ENCODE measurements around the gene C1QTNF8.
A peak's percentile ranks its signal among the peaks of the same experiment; 100 is the strongest.
"Not testable (repeated sequence)": the region's sequence is repeated elsewhere in the genome, so short reads cannot be mapped to it uniquely, and the experiment has no call there.

Gene C1QTNF8

DNA sequence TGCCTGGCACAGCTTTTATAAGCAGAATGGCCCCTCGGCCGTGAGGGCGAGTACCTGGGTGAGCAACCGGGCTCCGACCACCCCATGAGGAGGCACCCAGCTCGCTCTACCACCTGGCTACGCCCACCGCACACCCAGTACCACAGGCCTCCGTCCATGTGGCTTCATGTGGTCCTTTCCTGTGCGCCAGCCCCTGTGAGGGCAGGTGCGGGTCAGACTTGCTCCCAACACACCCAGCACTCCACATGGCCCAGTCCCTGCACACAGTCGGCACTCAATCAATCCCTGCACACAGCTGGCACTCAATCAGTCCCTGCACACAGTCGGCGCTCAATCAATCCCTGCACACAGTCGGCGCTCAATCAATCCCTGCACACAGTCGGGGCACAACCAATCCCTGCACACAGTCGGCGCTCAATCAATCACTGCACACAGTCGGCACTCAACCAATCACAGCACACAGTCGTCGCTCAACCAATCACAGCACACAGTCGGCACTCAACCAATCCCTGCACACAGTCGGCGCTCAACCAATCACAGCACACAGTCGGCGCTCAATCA lies 4.0 kb downstream of the C1QTNF8 start:
- no peak for DNase-seq

DNA sequence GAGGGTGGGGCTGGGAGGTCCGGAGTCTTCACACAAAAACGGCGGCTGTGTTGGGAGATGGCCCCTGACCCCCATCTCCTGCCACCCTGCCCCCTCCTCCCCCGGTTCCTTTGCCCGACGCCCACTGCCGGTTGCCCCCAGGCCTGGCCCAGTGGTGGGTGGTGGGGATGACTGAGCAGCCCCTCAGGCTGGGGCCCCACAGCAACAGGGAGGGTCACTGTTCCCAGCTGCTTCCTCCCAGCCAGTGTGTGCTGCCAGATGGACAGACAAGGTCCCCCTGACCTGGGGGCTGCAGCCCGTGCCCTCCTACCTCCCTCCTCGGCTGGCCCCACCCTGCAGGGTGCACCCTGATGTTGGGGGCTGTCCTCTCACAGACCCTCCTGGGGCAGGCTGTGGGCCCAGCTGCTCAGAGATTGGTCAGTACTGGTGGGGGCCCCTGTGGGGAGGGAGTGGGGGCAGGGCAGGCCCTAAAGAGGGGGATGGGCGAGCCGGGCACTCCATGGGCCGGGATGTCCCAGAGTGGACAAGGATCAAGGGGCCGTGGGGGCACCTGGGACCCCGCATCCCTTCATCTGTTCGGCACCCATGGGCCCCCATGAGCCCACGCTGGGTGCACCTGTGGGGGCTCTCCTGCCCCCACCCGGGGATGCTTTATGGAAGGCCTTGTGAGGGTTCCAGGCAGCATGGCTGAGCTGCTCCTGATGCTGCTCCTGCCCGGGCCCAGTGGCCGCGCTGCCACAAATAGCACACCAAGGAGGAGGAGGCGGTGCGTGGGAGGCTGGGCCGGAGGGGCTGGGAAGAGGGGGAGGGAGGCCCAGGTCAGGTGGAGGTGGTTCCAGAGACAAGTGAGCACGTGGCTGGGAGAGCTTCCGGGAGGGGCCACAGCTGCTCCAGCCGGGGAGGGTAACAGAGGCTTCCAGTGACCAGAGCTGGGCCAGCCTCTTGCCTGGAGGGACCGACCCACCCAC lies 5.1 kb downstream of the C1QTNF8 start:
- DNase-seq: peak in 1 of 2 experiments; percentile 32

DNA sequence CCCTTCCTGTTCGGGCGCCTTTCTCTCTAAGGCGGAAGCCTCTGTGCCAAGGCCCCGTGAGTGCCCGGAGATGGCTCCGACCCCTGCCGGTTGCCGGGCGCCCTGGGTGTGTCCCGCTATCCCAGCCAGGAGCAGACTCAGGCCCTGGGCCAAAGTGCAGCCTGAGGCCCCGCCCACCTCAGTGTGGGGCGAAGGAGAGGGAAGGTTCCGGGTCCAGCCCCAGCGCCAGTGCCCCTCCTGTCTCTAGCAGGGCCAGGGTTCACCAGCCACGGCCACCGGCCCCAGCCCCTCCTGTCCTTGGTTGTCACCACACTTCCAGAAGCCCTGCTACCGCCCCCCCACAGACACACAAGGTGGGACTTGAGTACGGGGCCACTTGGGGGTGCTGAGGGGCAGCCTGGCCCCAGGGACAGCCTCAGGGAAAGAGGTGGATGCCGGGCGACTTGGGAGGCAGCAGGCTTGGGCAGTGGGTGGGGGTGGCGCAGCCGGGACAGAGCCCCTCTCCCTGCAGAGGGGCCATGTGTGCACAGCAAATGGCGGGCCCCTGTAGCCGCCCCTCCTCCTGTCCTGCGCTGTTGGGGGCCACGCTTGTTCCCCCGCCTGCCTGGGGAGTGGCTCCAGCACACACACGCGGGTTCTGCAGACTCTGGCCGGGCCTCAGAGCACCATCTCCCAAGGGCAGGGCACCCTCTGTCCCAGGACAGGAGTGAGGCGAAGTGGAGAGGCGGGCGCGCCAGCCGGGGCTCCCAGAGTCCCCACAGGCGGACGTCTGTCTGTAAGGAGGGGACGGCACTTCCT lies 6.0 kb downstream of the C1QTNF8 start:
- DNase-seq: no peak

DNA sequence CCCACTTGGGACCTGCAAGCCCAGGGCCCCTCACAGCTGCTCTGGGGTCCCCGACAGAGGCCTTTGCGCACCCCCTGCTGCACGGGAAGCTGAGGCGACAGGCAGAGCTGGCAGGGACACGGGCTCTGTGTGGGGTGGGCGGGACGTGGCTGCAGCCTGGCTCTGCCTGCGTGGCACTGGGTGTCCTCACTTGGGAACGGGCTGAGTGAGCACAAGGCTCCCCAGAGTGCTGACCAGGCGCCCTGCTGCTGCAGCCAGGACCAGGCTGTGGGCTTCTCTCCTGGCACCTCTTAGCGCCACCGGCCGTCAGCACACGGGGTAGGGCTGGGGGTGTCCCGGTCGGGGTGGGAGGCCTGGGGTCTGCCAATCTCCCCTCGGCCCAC lies 6.6 kb downstream of the C1QTNF8 start:
- DNase-seq: no peak

DNA sequence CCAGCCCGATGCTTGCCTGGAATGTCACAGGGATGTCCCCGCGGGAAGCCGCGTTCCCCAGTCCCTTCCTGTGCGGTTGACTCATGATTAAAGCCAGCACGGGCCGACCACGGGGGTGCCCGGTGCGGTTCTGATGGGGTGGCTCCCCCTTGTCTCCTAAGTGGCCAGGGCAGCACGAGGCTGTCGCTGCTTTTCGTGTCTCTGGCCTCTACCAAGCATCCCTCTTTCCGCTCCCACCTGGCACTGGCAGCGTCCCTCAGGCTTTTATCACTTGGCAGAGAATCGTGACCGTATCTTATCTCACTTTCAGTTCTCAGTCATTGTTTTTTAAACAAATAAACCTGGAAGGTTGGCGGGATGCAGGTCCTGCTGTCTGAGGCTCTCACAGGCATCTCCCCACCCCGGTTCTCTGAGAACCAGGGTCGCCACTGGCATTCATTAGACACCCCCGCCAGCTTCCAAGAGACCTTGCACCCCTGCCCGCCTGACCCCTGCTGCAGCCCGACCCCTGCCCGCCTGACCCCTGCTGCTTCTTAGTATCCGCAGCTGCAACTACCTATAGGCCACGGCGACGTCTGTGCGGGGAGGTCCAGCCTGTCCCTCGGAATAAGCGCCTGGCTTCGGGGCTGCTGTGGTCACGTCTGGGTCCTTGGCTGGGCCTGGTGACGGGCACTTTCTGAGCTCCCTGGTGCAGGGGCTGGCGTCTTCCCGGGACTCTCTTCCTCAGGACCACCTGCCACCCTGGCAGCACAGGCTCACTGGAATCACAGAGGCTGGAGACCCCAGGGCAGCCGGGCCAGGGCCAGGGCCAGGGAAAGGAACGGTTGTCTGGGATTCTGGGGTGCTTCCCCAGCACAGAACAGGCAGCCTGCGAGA lies 7.5 kb downstream of the C1QTNF8 start:
- no peak for DNase-seq

DNA sequence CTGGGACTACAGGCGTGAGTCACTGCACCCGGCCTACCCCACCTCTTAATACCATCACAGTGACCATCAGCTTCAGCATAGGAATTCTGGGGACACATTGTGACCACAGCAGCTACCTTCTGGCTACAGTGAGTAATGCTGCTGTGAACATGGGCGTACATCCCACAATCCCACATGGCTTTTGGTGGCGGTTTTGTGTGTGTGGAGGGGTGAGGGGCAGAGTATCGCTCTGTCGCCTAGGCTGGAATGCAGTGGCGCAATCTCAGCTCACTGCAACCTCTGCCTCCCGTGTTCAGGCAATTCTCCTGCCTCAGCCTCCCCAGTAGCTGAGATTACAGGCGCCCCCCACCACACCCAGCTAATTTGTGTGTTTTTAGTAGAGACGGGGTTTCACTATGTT lies 9.6 kb downstream of the C1QTNF8 start:
- DNase-seq: not testable (repeated sequence)

DNA sequence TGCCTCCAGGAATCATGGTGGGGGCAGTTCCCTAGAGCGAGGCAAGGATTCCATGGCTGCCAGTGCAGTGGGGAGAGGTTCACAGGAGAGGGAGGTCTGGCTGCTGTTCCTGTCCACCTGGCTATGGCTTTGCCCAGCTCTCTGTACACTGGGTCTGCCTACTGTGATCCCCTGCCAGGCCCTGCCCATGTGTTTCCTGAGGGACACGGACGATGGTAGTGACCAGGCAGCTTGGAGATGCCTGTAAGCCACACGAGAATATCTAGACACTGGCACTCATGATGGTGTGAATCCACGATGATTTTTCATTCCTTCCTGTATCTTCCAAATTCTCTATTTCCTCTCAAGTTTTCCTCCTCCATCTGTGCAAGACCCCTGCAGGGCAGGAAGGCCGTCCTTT lies 11.1 kb downstream of the C1QTNF8 start:
- no peak for DNase-seq

DNA sequence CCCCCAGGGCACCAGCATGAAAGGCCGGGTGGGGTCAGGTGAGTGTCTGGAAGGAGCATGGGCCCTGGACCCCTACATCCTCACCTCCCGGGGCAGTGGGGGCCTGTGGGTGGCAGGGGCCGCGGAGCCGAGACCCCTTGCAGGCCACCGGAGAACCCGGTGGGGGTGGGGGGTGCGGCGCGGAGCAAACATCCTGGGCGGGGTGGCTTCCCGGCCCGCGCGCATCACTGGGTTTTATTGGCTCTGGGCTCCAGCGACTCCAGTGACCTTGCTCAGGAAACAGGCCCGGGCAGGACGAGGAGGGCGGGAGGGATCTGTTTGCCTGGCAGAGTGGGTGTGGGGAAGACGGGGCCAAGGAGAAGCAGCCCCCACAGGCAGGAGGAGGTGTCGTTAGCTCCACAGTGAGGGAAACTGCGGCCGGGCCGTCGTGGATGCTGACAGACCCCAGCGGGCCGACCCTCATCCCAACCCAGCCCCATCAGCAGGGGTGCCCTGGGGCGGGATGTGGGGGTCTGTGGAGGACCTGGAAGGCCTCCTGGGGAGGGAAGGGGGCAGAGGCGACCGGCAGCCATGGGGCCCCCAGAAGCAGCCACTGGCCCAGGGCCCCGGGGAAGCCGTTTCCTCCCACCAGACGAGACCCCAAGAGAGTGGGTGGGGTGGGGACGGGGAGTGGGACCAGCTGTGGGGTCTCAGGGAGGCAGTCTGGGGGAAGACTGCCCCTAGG lies 12.9 kb downstream of the C1QTNF8 start:
- DNase-seq: peak in 1 of 2 experiments; percentile 52

DNA sequence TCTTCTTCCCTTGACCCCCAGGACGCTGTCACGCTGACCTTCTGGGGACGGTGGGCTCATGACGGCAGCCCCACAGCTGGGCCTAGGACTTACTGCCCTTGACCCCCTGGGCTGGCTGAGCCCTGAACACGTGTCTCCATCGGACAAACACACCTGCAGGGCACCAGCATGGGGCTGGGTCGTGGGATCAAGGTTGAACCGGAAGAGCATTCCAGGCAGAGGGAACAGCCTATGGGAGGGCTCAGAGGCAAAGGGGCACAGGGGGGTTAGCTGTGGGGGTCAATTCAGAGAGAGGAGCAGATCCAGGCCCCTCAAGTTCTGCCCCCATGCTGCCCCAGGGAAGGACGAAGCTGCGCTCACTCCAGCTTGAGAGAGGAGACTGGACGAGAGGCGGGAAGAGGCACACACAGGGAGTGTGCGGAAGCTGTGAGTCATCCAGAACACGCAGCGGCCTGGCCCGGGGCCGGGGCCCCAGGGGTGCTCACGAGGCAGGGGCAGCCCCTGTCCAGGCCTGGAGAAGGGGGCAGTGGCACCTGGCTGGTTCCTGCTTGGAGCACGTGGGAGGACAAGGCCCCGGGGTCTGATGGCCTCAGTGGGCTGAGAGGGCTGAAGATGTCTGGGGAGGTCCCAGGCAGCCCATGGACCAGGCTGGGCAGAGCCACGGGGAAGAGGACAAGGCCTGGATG lies 13.6 kb downstream of the C1QTNF8 start:
- peak in 1 of 2 experiments; percentile 57 for DNase-seq

DNA sequence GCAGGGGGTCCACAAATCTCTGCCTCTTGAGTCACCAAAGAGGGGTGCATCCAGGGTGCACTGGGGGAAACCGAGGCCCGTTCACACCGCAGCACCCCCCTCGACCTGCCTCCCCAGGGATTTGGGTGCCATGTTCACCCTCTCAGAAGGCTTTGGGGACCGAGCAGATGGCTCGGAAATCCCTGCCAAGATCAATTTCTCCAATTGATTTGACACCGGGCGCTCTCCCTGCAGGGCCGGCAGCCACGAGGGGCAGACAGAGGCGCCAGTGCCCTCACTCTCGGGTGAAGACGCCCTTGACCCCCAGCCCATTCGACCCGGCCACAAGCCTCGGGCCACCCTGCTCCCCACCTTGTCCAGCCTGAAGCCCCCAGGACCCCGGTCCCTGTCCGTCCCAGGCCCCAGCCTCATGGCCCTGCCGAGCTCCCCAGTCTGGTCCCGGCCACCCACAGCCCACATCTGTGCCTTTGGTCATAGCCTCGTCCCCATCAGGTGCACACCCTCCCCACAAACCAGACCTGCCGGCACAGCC lies 14.2 kb downstream of the C1QTNF8 start:
- DNase-seq: no peak

DNA sequence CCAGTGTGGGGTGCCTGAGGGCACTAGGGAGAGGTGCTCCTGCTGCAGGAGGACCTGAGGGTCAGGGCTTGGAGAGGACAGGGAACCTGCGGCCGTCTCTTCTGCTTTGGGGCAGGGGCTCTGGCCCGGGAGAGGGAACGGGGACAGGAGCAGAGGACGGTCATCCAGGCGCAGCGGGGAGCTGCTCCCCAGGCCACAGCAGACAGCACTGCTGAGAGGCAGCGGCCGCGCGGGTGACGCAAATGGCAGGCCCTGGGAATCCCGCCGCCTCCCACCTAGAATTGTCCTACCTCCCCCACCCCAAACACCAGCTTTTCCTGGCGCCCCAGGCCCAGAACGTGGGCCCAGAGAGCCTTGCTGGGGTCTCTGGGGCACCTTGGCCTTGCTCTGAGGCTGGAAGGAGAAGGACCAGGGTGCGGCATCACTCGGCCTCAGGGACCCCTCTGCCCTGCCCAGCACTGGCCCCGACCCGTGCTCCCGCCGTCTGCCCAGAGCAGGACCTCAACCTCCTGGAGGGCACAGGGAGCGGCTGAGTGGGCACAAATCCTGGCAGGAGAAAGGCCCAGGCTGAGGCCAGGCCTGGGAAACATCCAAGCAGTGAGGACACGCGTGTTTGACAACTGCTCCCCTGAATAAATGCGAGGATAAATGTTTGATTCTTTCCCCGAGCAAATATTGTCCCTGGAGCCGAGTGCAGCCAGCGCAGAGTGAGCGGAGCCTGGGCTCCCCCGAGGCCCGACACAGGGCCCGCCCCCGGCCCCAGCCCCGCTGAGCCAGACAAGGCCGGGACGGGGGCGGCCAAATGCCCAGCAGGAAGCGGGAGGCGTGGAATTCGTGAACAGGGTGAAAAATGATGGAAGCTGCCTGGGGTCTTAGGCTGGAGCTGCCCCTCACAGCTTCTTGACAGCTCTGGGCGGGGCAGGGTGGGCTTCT lies 15.0 kb downstream of the C1QTNF8 start:
- no peak for DNase-seq

DNA sequence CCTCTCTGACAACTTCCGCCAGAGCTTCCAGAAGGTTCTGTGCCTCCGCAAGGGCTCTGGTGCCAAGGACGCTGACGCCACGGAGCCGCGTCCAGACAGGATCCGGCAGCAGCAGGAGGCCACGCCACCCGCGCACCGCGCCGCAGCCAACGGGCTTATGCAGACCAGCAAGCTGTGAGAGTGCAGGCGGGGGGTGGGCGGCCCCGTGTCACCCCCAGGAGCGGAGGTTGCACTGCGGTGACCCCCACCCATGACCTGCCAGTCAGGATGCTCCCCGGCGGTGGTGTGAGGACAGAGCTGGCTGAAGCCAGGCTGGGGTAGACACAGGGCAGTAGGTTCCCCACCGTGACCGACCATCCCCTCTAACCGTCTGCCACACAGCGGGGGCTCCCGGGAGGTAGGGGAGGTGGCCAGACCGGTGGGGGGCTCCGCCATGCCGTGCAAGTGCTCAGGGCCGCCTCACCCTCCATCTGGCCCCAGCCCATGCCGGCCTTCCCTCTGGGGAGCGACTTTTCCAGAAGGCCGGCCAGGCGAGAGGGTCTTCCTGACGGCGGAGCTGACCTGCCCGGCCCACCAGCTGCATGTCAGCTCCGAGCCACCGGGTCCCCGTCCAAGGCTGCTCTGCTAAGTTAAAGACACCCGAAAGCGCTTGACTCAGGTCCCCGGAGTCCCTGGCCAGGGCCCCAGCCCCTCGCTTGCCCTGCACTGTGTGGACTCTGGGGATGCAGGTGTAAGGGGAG lies 16.1 kb downstream of the C1QTNF8 start:
- DNase-seq: no peak

DNA sequence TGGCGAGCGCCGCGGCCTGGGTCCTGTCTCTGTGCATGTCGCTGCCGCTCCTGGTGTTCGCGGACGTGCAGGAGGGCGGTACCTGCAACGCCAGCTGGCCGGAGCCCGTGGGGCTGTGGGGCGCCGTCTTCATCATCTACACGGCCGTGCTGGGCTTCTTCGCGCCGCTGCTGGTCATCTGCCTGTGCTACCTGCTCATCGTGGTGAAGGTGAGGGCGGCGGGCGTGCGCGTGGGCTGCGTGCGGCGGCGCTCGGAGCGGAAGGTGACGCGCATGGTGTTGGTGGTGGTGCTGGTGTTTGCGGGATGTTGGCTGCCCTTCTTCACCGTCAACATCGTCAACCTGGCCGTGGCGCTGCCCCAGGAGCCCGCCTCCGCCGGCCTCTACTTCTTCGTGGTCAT lies 16.7 kb downstream of the C1QTNF8 start:
- no peak for DNase-seq

DNA sequence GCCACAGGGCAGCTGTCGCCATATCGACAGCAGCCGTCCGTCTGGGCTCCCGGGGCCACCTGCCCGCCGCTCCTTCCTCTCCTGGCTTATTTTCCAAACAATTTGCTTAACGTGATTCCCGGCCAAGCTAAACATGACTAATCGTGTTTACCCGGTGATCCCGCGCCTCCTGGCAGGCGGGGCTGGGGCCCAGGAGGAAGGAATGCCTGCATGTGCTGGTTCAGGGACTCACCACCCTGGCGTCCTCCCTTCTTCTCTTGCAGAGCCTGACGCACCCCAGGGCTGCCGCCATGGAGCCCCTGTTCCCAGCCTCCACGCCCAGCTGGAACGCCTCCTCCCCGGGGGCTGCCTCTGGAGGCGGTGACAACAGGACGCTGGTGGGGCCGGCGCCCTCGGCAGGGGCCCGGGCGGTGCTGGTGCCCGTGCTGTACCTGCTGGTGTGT lies 17.4 kb downstream of the C1QTNF8 start:
- DNase-seq: peak; percentile 92 to 94

DNA sequence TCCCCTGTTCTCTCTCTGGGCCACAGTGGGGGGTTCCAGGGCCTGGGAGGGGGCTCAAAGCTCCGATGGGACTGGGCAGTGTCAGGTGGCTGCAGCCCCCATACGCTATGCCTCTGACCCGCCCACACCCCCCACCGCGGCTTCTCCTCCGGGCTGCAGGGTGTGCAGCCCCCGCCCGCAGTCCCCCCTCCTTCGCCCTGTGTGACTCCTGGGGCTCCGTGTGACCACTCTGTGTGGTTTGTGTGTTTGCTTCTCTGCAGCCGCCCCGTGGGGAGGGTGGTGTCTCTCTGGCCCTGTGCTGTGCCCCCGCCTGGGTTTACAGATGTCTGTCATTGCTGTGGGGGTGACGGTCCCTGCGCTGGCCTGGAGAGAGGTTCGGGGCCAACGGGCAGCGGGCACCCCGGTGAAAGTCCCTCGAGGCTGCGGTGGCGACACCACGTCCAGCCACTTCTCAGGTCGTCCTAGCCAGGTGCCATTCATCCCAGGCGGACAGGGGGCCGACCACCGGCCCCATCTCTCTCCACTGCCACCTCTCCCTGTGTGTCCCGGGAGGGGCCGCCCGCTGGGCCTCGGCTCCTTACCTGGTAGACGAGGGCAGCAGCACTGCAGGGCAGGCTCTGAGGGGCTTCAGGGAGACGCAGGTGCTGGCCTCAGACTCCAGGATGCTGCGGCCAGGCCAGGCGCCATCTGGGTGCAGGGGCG lies 18.0 kb downstream of the C1QTNF8 start:
- no peak for DNase-seq

DNA sequence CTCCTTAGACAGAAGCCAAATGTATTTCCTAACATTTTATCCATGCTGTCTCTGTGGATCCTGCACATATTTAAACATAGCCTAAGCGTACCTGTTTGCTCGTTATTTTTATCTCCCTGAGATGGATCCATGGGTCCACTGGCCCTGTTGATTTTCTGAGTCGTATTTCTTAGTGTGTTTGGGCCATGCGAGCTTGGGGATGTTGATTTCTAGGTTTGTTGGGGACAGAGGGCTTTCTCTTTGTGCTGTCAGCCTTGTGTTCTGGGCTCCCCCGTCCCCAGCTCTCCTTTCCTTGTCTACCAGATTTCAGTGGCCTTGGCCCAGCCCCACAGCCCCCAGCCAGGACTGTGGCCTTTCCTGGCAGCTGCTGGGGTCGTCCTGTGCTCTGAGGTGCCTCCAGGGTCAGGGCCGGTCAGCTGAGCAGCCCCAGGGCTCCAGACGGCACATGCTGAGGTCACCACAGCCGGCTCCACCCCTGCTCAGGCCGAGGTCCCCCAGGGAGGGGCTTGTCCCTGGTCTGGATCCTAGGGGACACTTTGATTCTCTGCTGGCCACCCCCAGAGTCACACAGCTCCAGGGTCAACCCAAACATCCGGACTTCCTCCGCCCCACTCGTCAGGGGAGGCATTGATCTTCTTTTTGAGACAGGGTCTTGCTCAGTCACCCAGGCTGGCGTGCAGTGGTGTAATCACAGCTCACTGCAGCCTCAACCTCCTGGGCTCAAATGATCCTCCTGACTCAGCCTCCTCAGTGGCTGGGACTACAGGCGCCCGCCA lies 19.1 kb downstream of the C1QTNF8 start:
- no peak for DNase-seq

DNA sequence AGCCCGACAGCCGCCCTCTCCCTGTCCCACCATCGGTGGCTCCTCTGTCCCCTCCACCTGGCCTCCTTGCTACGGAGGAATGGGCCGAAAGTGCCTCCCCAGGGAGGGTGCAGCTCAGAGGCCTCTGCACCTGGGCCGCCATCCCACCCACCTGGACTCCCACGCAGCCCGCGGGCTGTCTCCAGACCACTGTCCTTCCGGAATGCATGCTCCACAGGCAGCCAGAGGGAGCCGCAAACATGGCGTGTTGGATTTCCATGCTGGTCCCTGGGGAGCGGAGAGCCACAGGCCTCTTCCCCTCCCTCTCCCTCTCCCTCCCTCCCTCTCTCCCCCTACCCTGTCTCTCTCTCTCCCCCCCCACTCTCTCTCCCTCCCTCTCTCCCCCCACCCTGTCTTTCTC lies 20.5 kb downstream of the C1QTNF8 start:
- no peak for DNase-seq

DNA sequence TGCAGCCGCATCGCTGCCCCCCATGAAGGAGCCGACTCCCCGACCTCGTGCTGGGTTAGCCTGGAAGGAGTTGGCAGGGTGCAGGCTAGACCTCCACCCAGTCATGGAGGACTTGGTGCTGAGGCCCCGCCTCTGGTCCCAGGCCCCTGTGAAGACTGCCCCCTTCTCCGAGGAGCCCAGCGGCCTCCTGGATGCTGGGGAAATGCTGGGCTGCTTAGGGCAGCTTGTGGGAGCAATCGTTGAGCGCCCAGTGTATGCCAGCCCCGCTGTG lies 21.7 kb downstream of the C1QTNF8 start:
- no peak for DNase-seq

Data from SHP77 (cell line).